BE2C (cell line): ENCODE measurements around the gene OSBP.

Source experiments
- DNase-seq: peaks from one replicate; pipeline ENCODE4 v3.0.0-alpha.2; 2020
- H3K27me3 ChIP-seq: fragments of 250-450 bp; sonication (Bioruptor Pico); 2 replicates; pipeline ENCODE4 v1.5.1; 2020; ENCODE audit warnings: mild to moderate bottlenecking
- H3K36me3 ChIP-seq: fragments of 250-450 bp; sonication (Bioruptor Pico); 2 replicates; pipeline ENCODE4 v1.5.1; 2020; ENCODE audit warnings: mild to moderate bottlenecking
- H3K4me1 ChIP-seq: fragments of 250-450 bp; sonication (Bioruptor Pico); 2 replicates; pipeline ENCODE4 v1.5.1; 2020
- H3K4me3 ChIP-seq: 2 replicates; pipeline ENCODE4 v1.5.1; 2011; ENCODE audit warnings: low read depth, low read length
- H3K9me3 ChIP-seq: fragments of 250-450 bp; sonication (Bioruptor Pico); 2 replicates; pipeline ENCODE4 v1.5.1; 2020
- TF ChIP-seq, protein P1 (sequence below): IDR thresholded peaks from 2 replicates; pipeline ENCODE4 v1.5.1; 2012; ENCODE audit warnings: mild to moderate bottlenecking, low read depth, low read length

Gene OSBP

DNA sequence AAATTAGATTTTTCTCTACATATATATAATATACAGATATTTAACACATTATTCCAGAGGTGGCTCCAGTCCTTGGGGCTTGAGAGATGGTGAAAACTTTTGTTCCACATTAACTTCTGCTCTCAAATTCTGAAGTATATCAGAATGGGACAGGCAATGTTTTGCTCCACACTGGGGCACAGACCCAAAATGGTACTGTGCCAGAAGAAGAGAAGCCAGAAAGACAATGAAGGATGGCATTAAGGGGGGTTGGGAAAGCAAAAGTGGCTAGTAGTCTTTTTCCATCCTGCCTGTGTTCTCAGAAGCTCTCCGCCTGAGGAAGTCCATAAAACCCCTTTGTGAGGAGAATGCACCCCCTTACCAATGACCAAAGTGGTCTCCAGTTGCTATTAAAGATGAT is 40.1 kb downstream of the OSBP start:
- no peak for DNase-seq
- TF ChIP-seq, protein P1, sequence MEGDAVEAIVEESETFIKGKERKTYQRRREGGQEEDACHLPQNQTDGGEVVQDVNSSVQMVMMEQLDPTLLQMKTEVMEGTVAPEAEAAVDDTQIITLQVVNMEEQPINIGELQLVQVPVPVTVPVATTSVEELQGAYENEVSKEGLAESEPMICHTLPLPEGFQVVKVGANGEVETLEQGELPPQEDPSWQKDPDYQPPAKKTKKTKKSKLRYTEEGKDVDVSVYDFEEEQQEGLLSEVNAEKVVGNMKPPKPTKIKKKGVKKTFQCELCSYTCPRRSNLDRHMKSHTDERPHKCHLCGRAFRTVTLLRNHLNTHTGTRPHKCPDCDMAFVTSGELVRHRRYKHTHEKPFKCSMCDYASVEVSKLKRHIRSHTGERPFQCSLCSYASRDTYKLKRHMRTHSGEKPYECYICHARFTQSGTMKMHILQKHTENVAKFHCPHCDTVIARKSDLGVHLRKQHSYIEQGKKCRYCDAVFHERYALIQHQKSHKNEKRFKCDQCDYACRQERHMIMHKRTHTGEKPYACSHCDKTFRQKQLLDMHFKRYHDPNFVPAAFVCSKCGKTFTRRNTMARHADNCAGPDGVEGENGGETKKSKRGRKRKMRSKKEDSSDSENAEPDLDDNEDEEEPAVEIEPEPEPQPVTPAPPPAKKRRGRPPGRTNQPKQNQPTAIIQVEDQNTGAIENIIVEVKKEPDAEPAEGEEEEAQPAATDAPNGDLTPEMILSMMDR, result no peak
- Histone ChIP-seq H3K4me3 (no peak overlapping the region), H3K9me3 (no peaks in the 10 kb centered on the region), H3K36me3 (no peaks in the 10 kb centered on the region; the same call in 1 of the 2 replicates), H3K27me3 (no peaks in the 10 kb centered on the region), H3K4me1 (no peaks in the 10 kb centered on the region)

- TF ChIP-seq, protein P1, result no peak
- no peak overlapping the region for H3K4me3 ChIP-seq
- H3K9me3 ChIP-seq, result no peaks in the 10 kb centered on the region
- H3K27me3 ChIP-seq, result no peaks in the 10 kb centered on the region
- H3K36me3 ChIP-seq, result no peaks in the 10 kb centered on the region; the same call in 1 of the 2 replicates
- no peaks in the 10 kb centered on the region for H3K4me1 ChIP-seq
- no peak for DNase-seq
Observed at GRCh38 chr11:59574932-59575502, 40.6 kb downstream of the OSBP start.

GRCh38 chr11:59574467-59574866 is 41.1 kb downstream of the OSBP start:
- H3K9me3 ChIP-seq, result no peaks in the 10 kb centered on the region
- TF ChIP-seq, protein P1, result no peak
- no peaks in the 10 kb centered on the region; the same call in 1 of the 2 replicates for H3K36me3 ChIP-seq
- no peaks in the 10 kb centered on the region for H3K4me1 ChIP-seq
- no peaks in the 10 kb centered on the region for H3K27me3 ChIP-seq
- H3K4me3 ChIP-seq, result no peak overlapping the region
- DNase-seq, result no peak

- TF ChIP-seq, protein P1, result no peak
- Histone ChIP-seq H3K9me3 (no peaks in the 10 kb centered on the region), H3K4me3 (no peak overlapping the region), H3K4me1 (no peaks in the 10 kb centered on the region), H3K36me3 (no peaks in the 10 kb centered on the region; the same call in 1 of the 2 replicates), H3K27me3 (no peaks in the 10 kb centered on the region)
- DNase-seq, result no peak
Observed at GRCh38 chr11:59573216-59573615, 42.4 kb downstream of the OSBP start.

DNA sequence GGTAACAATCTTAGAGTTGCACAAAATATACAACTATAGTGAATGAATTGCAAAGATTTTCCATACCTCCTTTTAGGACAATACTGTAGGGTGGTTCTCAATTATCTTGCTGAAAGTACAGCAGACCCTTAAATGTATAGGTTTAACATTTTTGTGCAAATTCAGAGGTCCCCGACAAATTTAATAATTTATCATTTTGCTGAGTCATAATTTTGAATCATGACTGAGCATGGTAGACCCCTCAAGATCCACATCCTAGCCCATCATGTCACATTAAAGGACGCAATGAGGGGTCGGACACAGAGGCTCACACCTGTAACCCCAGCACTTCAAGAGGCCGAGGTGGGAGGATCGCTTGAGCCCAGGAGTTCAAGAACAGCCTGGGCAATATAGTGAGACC is 43.5 kb downstream of the OSBP start:
- H3K36me3 ChIP-seq, result no peaks in the 10 kb centered on the region
- H3K27me3 ChIP-seq, result no peaks in the 10 kb centered on the region
- TF ChIP-seq, protein P1, result no peak
- DNase-seq, result no peak
- H3K4me3 ChIP-seq, result no peak overlapping the region
- no peaks in the 10 kb centered on the region for H3K4me1 ChIP-seq
- H3K9me3 ChIP-seq, result no peaks in the 10 kb centered on the region

DNA sequence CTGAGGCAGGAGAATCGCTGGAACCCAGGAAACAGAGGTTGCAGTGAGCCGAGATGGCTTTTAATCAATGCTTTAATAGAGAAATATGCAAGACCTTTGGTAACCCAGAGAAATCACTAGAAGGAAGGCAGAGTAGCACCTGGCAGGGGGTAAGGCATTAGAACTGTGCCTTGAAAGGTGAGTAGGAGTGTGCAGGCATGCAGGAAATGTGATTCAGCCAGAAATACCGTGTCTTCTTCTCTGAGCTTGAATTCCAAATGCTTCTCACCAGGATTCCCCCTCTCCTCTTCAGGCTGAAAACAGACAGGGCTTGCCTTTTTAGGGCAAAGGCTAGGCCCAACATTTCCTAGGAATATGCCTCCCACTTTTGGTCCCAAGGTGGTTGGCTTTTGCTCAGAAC is 53.3 kb downstream of the OSBP start:
- Histone ChIP-seq H3K4me1 (no peaks in the 10 kb centered on the region), H3K36me3 (no peaks in the 10 kb centered on the region), H3K4me3 (no peak overlapping the region)

More for the DNA sequence above, 53.3 kb downstream of the OSBP start:
- H3K9me3 ChIP-seq, result no peaks in the 10 kb centered on the region
- DNase-seq, result no peak
- H3K27me3 ChIP-seq, result no peaks in the 10 kb centered on the region
- TF ChIP-seq, protein P1, result no peak
